SU-DHL-6 (cell line): ENCODE data around the gene LCK.
A peak's percentile ranks its signal among the peaks of the same experiment; 100 is the strongest.

Experiments used
- H2AFZ ChIP-seq: fragments of 200-600 bp; sonication (generic); 2 replicates; pipeline ENCODE4 v1.6.1; 2014; ENCODE audit warnings: low read depth, mild to moderate bottlenecking, moderate library complexity, mixed read lengths, antibody characterized with exemption, low read length; ENCODE audit not compliant: severe bottlenecking
- H3F3A ChIP-seq: fragments of 200-600 bp; shearing (Covaris generic); 2 replicates; pipeline ENCODE4 v1.6.0; 2016; ENCODE audit warnings: antibody characterized with exemption, mild to moderate bottlenecking; ENCODE audit not compliant: insufficient read depth
- H3K27ac ChIP-seq: fragments of 200-600 bp; sonication (generic); 2 replicates; pipeline ENCODE4 v1.5.1; 2016; ENCODE audit warnings: low read depth, mild to moderate bottlenecking, low read length, moderate library complexity, mixed read lengths
- H3K27me3 ChIP-seq: fragments of 200-600 bp; sonication (generic), shearing (Covaris generic); 2 replicates; pipeline ENCODE4 v1.6.0; 2014; ENCODE audit warnings: mild to moderate bottlenecking, low read length
- H3K36me3 ChIP-seq: fragments of 200-600 bp; sonication (generic); 2 replicates; pipeline ENCODE4 v1.6.1; 2014; ENCODE audit warnings: mild to moderate bottlenecking, low read length, mixed read lengths
- H3K4me2 ChIP-seq: fragments of 300-600, 200-600 bp; shearing (Covaris generic), sonication (generic); 2 replicates; pipeline ENCODE4 v1.6.0; 2014; ENCODE audit warnings: low read length, low read depth, mild to moderate bottlenecking; ENCODE audit not compliant: poor library complexity, severe bottlenecking
- H3K4me3 ChIP-seq: fragments of 200-600 bp; sonication (generic); 2 replicates; pipeline ENCODE4 v1.5.1; 2014; ENCODE audit warnings: antibody characterized with exemption, low read length, mild to moderate bottlenecking, mixed read lengths; ENCODE audit not compliant: insufficient read depth, poor library complexity, severe bottlenecking
- H3K79me2 ChIP-seq: fragments of 200-600 bp; sonication (generic); 2 replicates; pipeline ENCODE4 v1.6.1; 2014; ENCODE audit warnings: mild to moderate bottlenecking, low read length, moderate library complexity; ENCODE audit not compliant: insufficient read depth
- H3K9ac ChIP-seq: fragments of 200-600 bp; sonication (generic); 2 replicates; pipeline ENCODE4 v1.7.0; 2014; ENCODE audit warnings: mild to moderate bottlenecking, low read length
- H3K9me2 ChIP-seq: fragments of 200-600 bp; sonication (generic); replicated peaks from 2 replicates; pipeline ENCODE4 v1.6.1; 2014; ENCODE audit warnings: low read length; ENCODE audit not compliant: insufficient read depth
- H3K9me3 ChIP-seq: fragments of 200-600 bp; sonication (generic); 2 replicates; pipeline ENCODE4 v1.6.1; 2014; ENCODE audit warnings: low read length, mixed read lengths; ENCODE audit not compliant: insufficient read depth
- H4K20me1 ChIP-seq: fragments of 200-600 bp; sonication (generic); 2 replicates; pipeline ENCODE4 v1.6.1; 2014; ENCODE audit warnings: low read depth, mild to moderate bottlenecking, antibody characterized with exemption, low read length, moderate library complexity, mixed read lengths
- CTCF ChIP-seq: fragments of 200-600 bp; sonication (generic); IDR thresholded peaks from one replicate; pipeline ENCODE4 v1.5.1; 2017; ENCODE audit warnings: antibody characterized with exemption, mild to moderate bottlenecking, low read length, moderate library complexity; ENCODE audit not compliant: insufficient read depth, poor library complexity, severe bottlenecking
- EZH2phosphoT487 ChIP-seq: fragments of 200-600 bp; sonication (generic), shearing (Covaris generic); conservative IDR thresholded peaks from 2 replicates; pipeline ENCODE4 v1.6.1; 2018; ENCODE audit warnings: mild to moderate bottlenecking, antibody characterized with exemption, low read length, moderate library complexity, mixed read lengths

Gene LCK

GRCh38 chr1:32219022-32219421 lies 32.0 kb upstream of the LCK start:
- Histone ChIP-seq H3K79me2 (peaks cover 18% of the 10 kb centered on the region), H3K27me3 (no peaks in the 10 kb centered on the region), H3K9ac (no peak overlapping the region), H3K27ac (no peak overlapping the region), H3K36me3 (no peaks in the 10 kb centered on the region), H4K20me1 (no peaks in the 10 kb centered on the region), H3K4me3 (no peak overlapping the region), H3K4me2 (no peak overlapping the region), H2AFZ (no peak overlapping the region), H3K9me3 (no peaks in the 10 kb centered on the region), H3F3A (no peaks in the 10 kb centered on the region), H3K9me2 (no peaks in the 10 kb centered on the region)
- TF ChIP-seq EZH2phosphoT487: no peak
- no peak for TF ChIP-seq CTCF

GRCh38 chr1:32220746-32221580 lies 30.1 kb upstream of the LCK start:
- H3K4me2 ChIP-seq: peak overlapping the region; percentile 98
- no peaks in the 10 kb centered on the region for H4K20me1 ChIP-seq
- H3K27ac ChIP-seq: no peak overlapping the region
- H3K4me3 ChIP-seq: peak overlapping the region; percentile 99
- no peaks in the 10 kb centered on the region for H3K36me3 ChIP-seq
- H3K9ac ChIP-seq: peak overlapping the region; percentile 94
- peaks cover 22% of the 10 kb centered on the region for H3K79me2 ChIP-seq
- no peaks in the 10 kb centered on the region for H3K9me3 ChIP-seq
- no peak overlapping the region for H2AFZ ChIP-seq
- no peak for TF ChIP-seq EZH2phosphoT487
- H3F3A ChIP-seq: no peaks in the 10 kb centered on the region
- no peaks in the 10 kb centered on the region for H3K27me3 ChIP-seq
- no peaks in the 10 kb centered on the region for H3K9me2 ChIP-seq

DNA sequence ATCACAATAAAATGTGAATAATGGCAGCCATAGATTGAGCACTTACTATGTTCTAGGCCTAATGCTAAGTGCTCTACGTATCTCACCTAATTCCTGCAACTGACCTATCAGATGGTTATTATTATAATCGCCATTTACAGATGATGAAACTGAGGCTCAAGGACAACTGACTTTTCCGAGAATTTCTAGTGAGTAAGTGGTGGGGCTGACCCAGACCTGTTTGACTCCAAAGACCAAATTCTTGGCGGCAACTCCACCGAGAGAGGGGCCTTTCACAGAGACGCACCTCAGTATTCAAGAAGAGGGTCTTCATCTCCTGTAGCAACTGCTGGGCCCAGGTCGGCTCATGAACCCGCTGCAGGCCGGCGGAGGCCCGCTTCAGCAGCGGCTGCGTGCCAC lies 29.5 kb upstream of the LCK start:
- no peaks in the 10 kb centered on the region for H4K20me1 ChIP-seq
- TF ChIP-seq CTCF (no peak), EZH2phosphoT487 (no peak)
- H3F3A ChIP-seq: no peaks in the 10 kb centered on the region
- no peaks in the 10 kb centered on the region for H3K27me3 ChIP-seq
- no peaks in the 10 kb centered on the region for H3K36me3 ChIP-seq
- peak overlapping the region; percentile 98 for H3K4me2 ChIP-seq
- H3K9ac ChIP-seq: peak overlapping the region; percentile 94
- H3K9me2 ChIP-seq: no peaks in the 10 kb centered on the region
- H3K9me3 ChIP-seq: no peaks in the 10 kb centered on the region
- H2AFZ ChIP-seq: peak overlapping the region; percentile 91
- peaks cover 22% of the 10 kb centered on the region for H3K79me2 ChIP-seq
- no peak overlapping the region for H3K27ac ChIP-seq
- peak overlapping the region; percentile 99 for H3K4me3 ChIP-seq

- Histone ChIP-seq H3K36me3 (no peaks in the 10 kb centered on the region), H3K9me2 (no peaks in the 10 kb centered on the region), H3F3A (no peaks in the 10 kb centered on the region), H3K4me2 (peak within 1 kb of the TSS; percentile 98), H3K9me3 (no peaks in the 10 kb centered on the region), H2AFZ (peak within 1 kb of the TSS; percentile 91), H3K4me3 (peak within 1 kb of the TSS; percentile 99), H3K27me3 (no peaks in the 10 kb centered on the region), H3K27ac (0 out of 2 replicates have a peak within 1 kb of the TSS, but pooled peaks have one; percentile 40), H3K79me2 (peaks cover 22% of the 10 kb centered on the region), H3K9ac (peak within 1 kb of the TSS; percentile 94), H4K20me1 (no peaks in the 10 kb centered on the region)
- no peak for TF ChIP-seq CTCF
- TF ChIP-seq EZH2phosphoT487: no peak
These were observed 28.9 kb upstream of the LCK start, which contains the start of the genes EIF3I and TMEM234 for GRCh38 chr1:32221980-32222755. Gene EIF3I, plus strand, starts transcription at chr1:32222407. Its CDS starts 35 bp downstream, at chr1:32222442. Gene TMEM234, minus strand, starts transcription at chr1:32222353. Its CDS starts 31 bp downstream, at chr1:32222322.
